MCF 10A (cell line): ENCODE measurements around the gene PICK1. TPM values are rescaled to one million over a fixed set of nuclear protein-coding genes. Genes with fewer than 3 reads are reported as not detected.

Experiments used
- BruUV-seq: library from RNA; stranded (reverse); fragments of 400-500 nt; replicated peaks from 2 replicates; lab custom pipeline; 2021; lab: Mats Ljungman, UMichigan
- CTCF ChIA-PET: fragments of 300-600 bp; sonication (Branson Sonifier 250); formaldehyde crosslinking; extraction: SDS; loops from one replicate; lab custom pipeline; 2021; ENCODE audit warnings: antibody characterized with exemption, inconsistent platforms; lab: Yijun Ruan, JAX
- POLR2A ChIA-PET: fragments of 300-600, 350-650 bp; sonication (Branson Sonifier 250); formaldehyde crosslinking; extraction: SDS; loops from one replicate; lab custom pipeline; 2020; ENCODE audit warnings: antibody characterized with exemption, inconsistent platforms; lab: Yijun Ruan, JAX
- DNase-seq: peaks from one replicate; pipeline ENCODE4 v3.0.0-alpha.2; 2018; ENCODE audit not compliant: unreplicated experiment
- H3K27ac Mint-ChIP-seq: one replicate; pipeline ENCODE4 v1.8.0; 2022; ENCODE audit warnings: mild to moderate bottlenecking, low read depth, mixed read lengths; ENCODE audit not compliant: unreplicated experiment
- H3K27me3 Mint-ChIP-seq: one replicate; pipeline ENCODE4 v1.8.0; 2022; ENCODE audit warnings: mixed read lengths; ENCODE audit not compliant: insufficient read depth, unreplicated experiment
- H3K36me3 Mint-ChIP-seq: one replicate; pipeline ENCODE4 v1.8.0; 2022; ENCODE audit warnings: mild to moderate bottlenecking, moderate library complexity, mixed read lengths; ENCODE audit not compliant: insufficient read depth, unreplicated experiment
- H3K4me1 Mint-ChIP-seq: one replicate; pipeline ENCODE4 v1.8.0; 2022; ENCODE audit warnings: mixed read lengths; ENCODE audit not compliant: insufficient read depth, unreplicated experiment
- H3K4me3 Mint-ChIP-seq: one replicate; pipeline ENCODE4 v1.8.0; 2022; ENCODE audit warnings: mild to moderate bottlenecking, moderate library complexity, mixed read lengths; ENCODE audit not compliant: unreplicated experiment
- H3K9me3 Mint-ChIP-seq: one replicate; pipeline ENCODE4 v1.8.0; 2022; ENCODE audit warnings: mixed read lengths; ENCODE audit not compliant: unreplicated experiment
- CTCF ChIP-seq: fragments of 200-600 bp; IDR thresholded peaks from one replicate; pipeline ENCODE4 v1.8.0; 2022; ENCODE audit warnings: antibody characterized with exemption, mild to moderate bottlenecking; ENCODE audit not compliant: unreplicated experiment
- intact Hi-C: fragments of 100-400 bp; cut with micrococcal nuclease; formaldehyde crosslinking; loops from 2 replicates; pipeline ENCODE4 v1.14.1; 2022
- total RNA-seq: library from RNA; stranded (reverse); gene quantifications from 2 replicates; pipeline ENCODE4 v1.2.3, GENCODE V29; 2022

The PICK1 gene
- total RNA-seq, 1 experiment from 2014 or later, result 40.6 TPM

GRCh38 chr22:38038426-38038825 lies 18.8 kb upstream of the PICK1 start:
- Mint-ChIP-seq H3K27ac (no peak overlapping the region), H3K4me3 (no peak overlapping the region), H3K36me3 (no peaks in the 10 kb centered on the region), H3K27me3 (no peaks in the 10 kb centered on the region), H3K9me3 (no peaks in the 10 kb centered on the region), H3K4me1 (peaks cover 15% of the 10 kb centered on the region)
- TF ChIP-seq CTCF, result no peak
- intact Hi-C loops, result no loop called here
- POLR2A ChIA-PET, result no interaction called here
- CTCF ChIA-PET, result interaction anchor here (1.7 kb wide), 1 partner anchor 14 kb away, joined by 6 read pairs; no protein-coding TSS in a partner anchor
- no TSS peak for BruUV-seq
- no peak for DNase-seq

- ChIA-PET POLR2A (no interaction called here), CTCF (no interaction called here)
- intact Hi-C loops, result no loop called here
- TF ChIP-seq CTCF, result no peak
- BruUV-seq, result no TSS peak
- Mint-ChIP-seq H3K27ac (no peak overlapping the region), H3K4me1 (peaks cover 10% of the 10 kb centered on the region), H3K9me3 (no peaks in the 10 kb centered on the region), H3K36me3 (no peaks in the 10 kb centered on the region), H3K27me3 (no peaks in the 10 kb centered on the region), H3K4me3 (no peak overlapping the region)
- no peak for DNase-seq
Observed at GRCh38 chr22:38038890-38039812, 18.1 kb upstream of the PICK1 start.

GRCh38 chr22:38040953-38041759 lies 16.0 kb upstream of the PICK1 start:
- Mint-ChIP-seq H3K9me3 (no peaks in the 10 kb centered on the region), H3K4me1 (no peaks in the 10 kb centered on the region), H3K36me3 (no peaks in the 10 kb centered on the region), H3K4me3 (no peak overlapping the region), H3K27me3 (no peaks in the 10 kb centered on the region), H3K27ac (no peak overlapping the region)
- no peak for DNase-seq
- CTCF ChIA-PET, result interaction anchor here (1.0 kb wide), 1 partner anchor 11 kb away, joined by 3 read pairs; no protein-coding TSS in a partner anchor
- no TSS peak for BruUV-seq
- intact Hi-C loops, result no loop called here
- POLR2A ChIA-PET, result no interaction called here
- TF ChIP-seq CTCF, result no peak
